Left renal pelvis (tissue), 4 donors: Measurements from ENCODE around the gene ARHGAP10. TPM values are rescaled to one million over a fixed set of nuclear protein-coding genes. Genes with fewer than 3 reads are reported as not detected.

Experiments
- DNase-seq, 4 donors: peaks; one replicate each; pipeline ENCODE4 v3.0.0-alpha.2; 2013; ENCODE audit warnings: low read depth in 4 of 4, low spot score in 3 of 4
- polyA plus RNA-seq, 4 donors: library from polyadenylated mRNA; unstranded; fragments of 120-200 nt; gene quantifications; one replicate each; pipeline ENCODE4 v1.2.1, GENCODE V29; 2013; ENCODE audit not compliant: insufficient read length in 4 of 4

Gene ARHGAP10
- polyA plus RNA-seq, 4 donors: 17.8 to 20.0 (median 19.0) TPM

DNA sequence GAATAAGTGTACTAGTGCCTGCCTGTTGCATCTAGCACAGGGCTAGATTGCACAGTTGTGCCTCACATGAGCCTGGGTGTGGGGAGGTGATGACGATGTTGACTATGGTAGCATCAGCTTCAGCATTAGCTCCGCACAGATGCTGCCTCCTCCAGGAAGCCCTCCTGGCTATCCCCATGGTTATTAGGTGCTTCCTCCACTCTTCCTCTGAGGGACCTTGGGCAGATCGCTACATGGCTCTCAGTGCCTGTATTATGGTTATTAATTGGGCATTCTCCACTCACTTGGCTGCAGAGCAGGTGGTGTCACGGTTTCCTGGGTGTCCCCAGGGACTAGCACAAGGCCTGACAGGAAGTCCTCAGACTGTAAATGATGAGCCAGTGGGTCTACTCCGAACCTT lies 325.6 kb downstream of the ARHGAP10 start:
- DNase-seq: no peak

DNA sequence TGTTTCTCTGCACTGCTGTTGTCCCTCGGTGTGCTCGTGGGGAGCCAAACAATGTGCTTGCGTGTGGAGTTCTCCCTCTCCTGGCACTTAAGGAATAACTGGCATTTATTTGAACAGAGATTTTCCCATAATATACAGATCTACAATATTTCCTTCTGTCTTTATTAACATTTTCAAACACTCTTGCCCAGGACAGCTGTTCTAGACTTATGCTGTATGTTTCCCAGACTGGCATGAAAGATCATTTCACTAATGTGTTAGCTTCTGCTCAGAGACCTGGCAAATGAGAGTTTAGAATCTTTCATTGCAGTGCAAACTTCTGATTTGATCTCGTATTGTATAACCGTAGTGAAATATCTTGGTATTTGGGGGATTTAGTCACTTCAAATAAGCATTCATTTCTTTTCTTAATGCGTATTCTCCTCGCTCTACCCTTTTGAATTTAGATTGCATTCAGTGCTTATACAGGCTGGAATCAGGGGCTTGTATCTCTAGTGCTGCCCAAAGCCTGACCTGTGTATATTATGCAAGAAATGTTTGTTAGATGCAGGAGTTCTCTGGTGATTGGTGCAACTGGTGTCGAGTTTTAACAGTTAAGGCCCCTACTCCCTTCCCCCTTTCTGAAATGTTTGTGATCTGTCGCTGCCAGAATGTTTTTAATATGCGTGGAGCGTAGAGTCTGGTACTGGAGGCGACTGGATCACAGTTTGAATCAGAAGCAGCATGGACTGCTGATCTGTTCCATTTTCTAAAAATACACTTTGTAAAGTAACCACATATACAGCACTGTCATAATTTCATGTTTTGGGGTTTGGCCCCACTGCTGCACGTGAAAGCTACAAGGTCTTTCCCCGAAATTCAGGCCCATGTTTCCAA lies 326.3 kb downstream of the ARHGAP10 start:
- DNase-seq: no peak

DNA sequence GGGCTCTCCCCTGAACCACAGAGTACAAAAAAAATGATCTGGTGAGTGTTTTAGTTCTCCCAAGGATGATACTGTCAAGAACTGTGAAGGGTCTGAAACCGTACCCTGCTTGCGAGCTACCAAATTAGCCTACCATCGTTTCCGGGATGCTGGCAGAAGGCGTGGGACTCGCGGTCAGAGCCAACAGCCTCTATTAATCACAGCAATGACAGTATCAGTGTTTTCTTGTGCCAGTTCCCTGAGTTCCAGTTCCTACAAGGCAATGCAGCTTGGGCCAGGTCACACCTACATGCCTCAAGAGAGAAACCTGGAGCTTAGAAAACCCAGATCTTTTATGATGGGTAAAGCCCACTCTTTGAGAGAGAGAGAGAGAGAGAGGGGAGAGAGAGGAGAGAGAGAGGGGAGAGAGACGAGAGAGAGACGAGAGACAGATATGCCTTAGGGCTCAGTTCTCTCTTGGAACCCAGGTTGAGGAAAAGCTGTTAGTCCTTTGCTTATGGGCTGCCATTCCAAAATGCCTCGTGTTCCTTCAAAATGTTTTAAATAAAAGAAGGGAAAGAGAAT lies 327.8 kb downstream of the ARHGAP10 start:
- no peak for DNase-seq

DNA sequence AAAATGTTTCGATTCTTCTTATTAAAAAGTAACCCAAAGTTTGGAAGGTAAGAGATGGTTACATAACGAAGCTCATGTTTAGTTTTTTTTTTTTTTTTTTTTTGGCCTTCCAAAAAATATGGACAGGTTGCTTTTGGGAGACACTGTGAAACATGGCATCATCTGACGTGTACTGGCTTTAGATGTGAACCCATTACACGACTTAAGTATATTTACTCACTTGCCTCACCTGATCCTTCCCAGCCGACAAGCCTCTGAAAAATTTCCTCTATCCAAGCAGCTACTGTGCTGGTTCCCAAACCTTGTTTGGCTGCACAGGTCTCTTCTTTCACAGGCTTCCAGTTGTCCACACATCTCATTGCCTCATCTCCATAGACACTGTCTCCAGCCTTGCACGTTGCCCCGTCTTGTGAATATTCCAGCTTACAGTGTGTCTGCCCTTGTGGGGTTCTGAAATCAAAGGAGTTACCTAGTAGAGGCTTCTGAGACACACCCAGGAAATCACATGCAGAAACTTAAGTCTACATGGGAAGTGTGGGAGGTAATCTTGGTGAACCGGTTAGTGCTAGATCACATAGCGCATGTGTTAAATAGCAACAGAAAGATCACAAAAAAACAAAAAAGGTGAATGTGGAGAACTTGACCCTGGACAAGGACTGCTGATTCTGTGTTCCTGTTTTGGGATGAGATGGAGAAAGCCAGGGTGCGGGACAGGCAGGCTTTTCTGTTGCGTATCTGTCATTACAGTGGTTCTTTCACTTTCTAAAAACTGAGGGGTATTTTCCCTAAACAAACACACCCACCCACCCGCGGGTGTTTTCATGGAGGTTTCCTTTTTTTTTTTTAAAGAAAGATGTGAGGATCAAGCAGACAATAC lies 328.6 kb downstream of the ARHGAP10 start:
- no peak for DNase-seq

DNA sequence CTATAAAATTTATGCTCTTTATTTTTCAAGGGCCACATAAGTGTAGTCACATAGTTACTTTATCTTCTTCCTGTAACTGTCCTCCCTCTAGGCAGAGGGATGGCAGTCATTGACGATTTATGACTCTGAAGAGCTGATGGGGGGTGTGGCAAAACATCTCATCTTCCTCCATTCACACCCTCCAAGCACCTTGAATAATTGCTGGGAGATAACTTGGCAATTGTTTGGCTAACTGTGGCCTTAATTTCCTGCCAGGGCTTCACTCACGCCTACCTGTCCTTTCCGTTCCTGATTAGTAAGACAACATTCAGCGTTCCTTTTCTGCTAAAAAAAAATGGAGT lies 329.2 kb downstream of the ARHGAP10 start:
- DNase-seq: no peak

DNA sequence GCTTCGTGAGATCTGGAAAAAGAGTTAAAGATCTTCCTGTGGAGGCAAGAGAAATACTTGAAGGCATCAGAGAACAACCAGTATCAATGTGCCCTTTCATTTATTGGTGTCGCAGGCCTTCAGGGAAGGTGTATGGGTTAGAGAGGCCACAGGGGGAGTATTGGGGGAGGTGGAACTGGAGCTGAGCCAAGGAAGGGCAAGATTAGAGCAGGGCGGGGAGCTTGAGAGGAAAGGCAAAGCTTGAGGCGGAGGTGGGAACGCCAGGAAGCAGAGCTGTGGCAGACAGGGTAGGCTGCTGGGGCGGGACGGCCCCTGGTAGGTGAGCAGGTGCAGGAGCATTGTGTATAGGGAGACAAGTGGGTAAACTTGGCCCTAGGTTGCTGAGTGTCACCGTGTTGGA lies 329.9 kb downstream of the ARHGAP10 start:
- no peak for DNase-seq

DNA sequence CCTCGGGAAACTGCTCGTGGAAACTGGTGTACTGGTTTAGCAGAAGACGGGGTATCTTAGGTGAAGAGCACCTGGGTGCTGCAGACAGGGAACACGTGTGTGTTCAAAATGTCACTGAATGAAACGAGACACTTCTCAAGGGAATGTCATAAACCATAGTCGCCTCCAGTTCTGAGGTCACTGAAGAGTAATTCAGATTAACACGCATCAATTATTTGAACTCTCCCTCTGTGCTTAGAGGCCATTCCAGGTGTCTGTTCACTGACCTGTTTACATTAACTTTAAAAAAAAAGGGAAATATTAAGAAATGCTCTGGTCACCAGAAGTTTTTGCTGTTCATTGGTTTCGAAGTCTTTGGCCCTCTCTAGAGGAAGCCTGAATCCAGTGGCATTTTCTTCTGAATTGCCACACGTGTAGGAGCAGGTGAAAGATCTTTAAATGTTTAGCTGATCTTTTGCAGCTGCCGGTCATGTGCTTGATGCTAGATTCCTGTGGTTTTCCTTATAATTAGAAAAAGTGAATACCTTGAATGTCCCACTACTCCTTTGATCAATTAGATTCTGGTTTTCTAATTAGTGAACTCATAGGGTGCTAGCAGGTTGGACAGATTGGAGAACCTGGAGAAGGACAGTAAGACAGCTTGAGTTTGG lies 330.5 kb downstream of the ARHGAP10 start:
- no peak for DNase-seq

DNA sequence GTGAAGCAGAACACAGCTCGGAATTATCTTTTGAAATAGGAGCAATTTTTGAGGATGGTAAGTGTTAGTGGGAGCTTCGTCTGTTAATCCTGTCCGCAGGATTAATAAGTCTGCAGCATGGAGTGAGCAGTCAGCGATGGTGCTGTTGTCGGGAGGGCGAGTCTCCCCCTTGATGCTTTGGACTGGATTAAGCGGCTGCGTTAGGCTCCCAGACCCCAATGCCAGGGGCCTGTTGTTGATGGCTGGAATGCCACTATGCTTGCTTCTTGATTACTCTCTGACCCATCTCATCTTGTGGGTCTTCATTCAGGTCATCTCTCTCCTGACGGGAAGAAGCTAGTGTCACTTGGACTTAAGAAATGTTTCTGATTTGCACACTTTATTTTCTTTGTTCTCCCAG lies 332.6 kb downstream of the ARHGAP10 start:
- no peak for DNase-seq

DNA sequence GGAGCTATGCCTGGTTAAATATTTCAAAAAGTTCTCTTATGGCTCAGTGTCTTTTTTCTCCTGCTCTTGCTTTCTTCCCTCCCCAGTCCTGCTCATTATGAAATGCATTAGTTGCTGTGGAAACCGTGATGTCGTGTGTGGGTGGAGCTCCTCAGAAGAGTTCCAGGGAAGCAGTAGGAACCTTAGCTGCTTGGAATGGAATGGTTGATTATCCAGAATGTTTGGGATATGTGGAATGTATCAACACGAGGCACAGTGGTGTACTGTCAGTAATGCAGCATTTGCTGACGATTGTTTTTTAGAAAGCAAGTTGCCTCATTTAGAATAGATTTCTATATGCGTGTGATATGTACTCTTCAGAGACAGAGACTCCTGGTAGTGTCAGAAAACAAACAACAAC lies 333.2 kb downstream of the ARHGAP10 start:
- DNase-seq: no peak

DNA sequence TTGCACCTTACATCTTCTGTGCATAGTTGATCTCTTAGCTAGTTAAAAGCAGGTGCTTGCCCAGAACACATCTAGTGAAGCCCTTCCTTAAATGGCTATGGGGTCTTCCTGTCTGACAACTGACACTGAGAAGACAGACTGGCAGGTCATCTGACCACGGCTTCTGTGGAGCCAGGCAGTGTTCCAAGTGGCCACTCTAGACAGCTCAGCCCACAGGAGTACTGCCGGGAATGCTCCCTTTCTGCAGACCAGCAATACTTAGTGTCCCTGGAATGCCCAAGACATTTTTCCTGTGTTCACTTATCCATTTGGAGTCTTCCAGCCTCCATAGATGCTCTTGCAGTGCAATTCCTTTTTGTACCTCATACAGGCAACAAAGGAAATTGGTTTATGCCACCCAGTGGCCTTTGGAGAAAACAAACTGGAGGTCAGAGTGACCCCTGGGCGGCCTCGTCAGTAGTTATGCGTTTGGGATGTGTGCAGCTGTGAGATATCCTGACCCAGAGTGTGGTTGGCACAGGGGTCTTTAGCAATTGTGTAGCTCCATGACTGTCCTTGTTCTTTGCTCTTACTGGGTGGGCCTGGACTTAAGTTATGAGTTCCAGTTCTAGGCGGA lies 335.5 kb downstream of the ARHGAP10 start:
- no peak for DNase-seq

DNA sequence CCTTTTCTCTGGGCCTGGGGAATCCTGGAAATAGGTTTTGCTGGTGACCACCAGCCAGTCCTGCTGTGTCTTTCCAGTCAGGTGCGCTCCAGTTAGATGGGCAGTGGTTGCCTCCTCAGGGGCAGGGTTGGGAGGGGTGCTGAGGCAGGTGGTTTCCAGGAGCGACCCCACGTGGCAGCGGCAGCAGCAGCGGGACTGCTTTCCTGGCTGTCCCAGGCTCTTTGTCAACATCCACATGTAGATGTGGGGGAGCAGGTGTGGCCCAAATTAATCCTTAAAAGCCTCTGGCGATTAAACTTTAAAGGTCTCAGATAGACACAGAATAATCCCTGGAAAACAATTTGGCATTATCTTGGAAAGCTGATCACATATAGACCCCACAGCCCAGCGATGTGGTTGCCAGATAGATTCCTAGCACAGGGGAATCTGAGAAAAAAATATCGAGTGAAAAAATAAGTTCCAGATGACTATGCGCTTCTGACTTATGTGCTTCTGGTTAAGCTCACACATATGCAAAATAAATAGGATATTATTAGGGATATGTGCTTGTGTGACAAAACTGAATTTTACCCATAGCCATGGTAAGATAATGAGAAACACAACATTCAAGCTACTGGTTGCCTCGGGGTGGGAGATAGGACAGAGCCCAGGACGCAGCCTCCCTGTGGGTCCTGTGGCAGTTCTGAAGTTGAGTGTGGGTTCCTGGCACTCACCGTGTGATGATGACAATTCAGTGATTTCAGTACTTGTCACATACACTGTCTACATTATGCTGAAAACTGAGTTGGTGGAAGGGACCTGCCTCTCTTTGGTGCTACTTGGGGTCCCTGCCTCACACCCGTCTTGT lies 336.4 kb downstream of the ARHGAP10 start:
- DNase-seq: no peak

DNA sequence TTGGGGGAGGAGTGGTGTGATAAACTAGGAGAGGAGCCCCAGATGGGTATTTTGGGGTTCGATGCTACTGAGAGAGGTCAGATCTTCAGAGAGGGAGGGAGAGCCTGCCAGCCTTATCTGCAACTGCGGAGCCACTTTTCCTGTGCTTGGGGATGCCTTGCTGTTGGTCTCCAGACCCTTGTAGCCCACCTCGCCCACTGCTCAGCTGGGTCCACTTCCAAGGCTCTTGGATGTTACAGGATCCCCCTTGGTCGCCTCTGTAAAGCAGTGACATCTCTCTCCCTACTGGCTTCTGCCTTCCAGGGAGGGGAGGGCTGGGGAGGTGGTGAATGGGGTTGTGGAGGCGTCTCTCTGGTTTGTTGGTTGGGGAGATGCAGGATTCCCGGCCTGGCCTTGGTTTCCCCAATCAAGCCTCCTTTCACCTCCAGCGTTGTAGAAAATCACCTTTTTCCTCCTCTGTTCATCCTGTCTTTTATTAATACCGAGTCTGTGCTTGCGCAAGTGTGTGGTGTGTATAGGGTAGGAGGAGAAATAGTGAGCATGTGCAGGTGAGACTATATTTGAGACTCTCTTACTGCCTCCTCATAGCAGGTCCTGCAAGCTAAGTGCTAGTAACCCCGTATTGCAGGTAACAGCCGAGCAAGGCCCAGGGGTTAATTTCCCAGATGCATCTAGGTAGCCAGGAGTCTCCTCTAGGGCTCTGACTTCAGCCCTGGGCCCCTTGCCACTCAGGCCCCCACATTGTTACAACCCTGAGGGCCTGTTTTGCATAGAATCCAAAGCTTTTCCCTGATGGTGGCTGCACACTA lies 337.4 kb downstream of the ARHGAP10 start:
- DNase-seq: no peak

DNA sequence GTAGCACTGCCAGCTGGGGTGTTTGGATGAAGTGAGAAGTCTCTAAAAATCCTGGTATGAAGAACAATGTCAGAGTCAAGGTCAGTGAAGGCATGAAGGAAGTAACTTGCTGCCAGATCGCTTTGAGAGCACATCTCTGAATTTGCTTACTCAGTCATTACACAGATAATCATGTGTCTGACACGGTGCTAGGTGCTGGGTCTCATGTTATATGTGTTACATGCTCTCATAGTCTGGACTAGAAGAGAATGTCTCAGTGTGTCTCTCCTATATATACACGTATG lies 337.9 kb downstream of the ARHGAP10 start:
- DNase-seq: no peak

DNA sequence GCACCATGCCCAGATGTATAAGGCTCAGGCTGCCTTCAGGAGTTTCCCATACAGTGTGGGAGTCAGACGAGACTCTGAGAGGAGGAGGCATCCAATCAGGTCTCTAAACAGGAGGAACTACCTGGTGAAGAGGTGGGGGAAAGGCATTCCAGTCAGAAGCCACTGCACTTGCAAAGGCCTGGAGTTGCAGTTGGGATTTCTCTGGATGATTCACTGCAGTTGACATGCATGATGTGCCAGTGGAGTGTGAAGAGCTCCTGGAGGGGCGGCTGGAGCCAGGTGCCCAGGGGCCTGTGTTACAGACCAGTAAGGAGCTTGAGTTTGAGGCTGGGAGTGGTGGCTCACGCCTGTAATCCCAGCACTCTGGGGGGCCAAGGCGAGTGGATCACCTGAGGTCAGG lies 339.1 kb downstream of the ARHGAP10 start:
- no peak for DNase-seq

DNA sequence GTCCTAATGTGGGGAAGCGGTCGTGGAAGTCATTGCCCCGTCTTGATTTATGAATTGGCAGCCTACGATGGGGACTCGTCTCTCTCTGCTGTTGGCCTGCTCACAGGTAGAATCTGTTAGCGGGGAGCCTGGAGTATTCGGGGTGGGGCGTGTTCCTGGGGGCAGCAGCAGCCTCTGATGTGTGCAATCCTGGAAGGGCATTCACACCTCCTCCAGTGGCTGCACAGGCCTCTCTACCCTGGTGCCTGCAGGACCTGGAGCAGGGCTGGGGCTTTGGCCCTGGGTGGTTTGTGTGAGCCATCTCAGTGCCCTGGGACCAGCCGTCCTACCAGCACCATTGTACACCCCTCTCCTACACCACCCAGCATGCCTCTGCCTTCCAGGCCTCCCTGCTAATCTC lies 340.9 kb downstream of the ARHGAP10 start:
- DNase-seq: no peak

DNA sequence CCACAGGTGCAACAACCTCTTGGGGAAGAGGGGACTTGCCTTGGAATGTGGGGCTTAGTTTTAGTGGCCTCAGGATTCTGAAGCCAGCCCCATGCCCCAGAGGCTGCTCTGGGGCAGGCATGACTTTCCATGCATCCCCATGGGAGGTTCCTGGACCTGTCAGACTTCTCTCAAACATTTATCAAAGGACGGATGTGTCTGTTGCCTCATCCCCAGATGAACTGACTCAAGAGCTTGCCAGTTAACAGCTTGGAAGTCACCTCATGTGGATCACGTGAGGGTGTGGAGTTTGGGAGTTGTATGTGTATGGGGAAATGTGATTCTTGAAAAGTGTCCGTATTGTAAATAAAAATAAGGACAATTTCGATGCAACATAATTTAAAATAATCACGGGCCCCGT lies 341.5 kb downstream of the ARHGAP10 start:
- no peak for DNase-seq

DNA sequence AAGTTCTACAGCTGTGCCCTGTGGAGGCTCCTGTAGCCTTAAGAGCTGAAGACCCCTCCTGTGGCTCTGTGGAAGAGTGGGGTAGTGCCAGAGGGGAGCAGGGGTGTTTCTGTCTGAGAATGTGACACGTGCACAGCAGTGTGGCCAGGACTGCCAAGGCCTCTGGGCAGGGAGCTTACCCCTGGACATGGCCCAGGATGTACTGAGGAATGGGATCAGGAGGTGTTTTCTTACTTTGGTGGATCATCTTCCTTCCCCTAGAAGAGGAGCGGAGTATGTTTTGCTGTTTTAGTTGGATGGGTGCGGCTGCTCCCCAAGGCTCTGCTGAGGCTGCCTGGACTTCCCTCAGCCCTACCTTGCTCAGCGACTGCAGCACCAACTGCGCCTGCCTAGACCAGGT lies 342.6 kb downstream of the ARHGAP10 start:
- DNase-seq: no peak

DNA sequence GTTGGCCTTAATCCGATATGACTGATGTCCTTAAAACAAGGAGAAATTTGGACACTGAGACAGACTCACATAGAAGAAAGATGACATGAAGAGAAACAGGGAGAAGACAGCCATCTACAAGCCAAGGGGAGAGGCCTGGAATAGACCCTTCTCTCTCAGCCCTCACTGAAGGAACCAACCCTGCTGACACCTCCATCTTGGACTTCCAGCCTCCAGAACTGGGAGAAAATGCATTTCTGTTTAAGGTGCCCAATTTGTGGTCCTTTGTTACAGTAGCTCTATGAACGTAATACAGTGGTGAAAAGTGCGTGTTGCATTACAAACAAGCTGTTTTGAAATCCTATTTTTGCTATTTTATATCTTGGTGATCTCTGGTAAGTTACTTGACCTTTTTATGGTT lies 343.6 kb downstream of the ARHGAP10 start:
- DNase-seq: no peak

DNA sequence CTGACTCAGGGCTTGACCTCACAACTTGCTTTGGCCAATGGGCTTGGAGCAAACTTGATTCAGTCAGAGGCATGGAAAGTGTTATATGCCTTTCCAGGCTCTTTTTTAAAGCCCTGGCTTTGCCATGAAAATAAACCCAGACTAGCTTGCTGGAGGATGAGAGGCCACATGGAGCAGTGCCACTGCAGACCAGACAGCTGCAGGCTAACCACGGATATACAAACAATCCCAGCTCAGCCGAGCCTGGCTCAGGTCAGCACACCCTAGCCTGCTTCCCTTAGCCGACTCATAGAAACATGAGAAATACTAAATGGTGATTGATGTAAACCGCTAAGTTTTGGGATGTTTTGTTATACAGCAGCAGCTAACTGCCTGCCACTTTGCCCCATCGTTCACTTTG lies 345.1 kb downstream of the ARHGAP10 start:
- DNase-seq: no peak
